PFSK-1 (cell line): ENCODE measurements around the gene MFRP.

Experiments
- FOXP2 ChIP-seq: optimal IDR thresholded peaks from 2 replicates; pipeline ENCODE3; 2011; ENCODE audit warnings: borderline replicate concordance, control low read depth, inconsistent platforms; ENCODE audit not compliant: insufficient read depth; ENCODE audit errors: extremely low read length, extremely low read depth
- POLR2AphosphoS5 ChIP-seq: IDR thresholded peaks from 2 replicates; pipeline ENCODE4 v1.6.1; 2012; ENCODE audit warnings: low read depth, mild to moderate bottlenecking, control low read depth, low read length, moderate library complexity
- SIN3A ChIP-seq: IDR thresholded peaks from 2 replicates; pipeline ENCODE4 v1.6.1; 2012; ENCODE audit warnings: mild to moderate bottlenecking, low read length, moderate library complexity, borderline replicate concordance; ENCODE audit not compliant: insufficient read depth
- TAF1 ChIP-seq: IDR thresholded peaks from 2 replicates; pipeline ENCODE4 v1.6.1; 2012; ENCODE audit warnings: low read length, control low read depth, borderline replicate concordance; ENCODE audit not compliant: insufficient read depth
- TF ChIP-seq, protein P1 (sequence below), 2 experiments: IDR thresholded peaks; 2 replicates each; pipeline versions ENCODE4 v1.6.1 to v1.8.0; 2011 to 2012; ENCODE audit warnings: low read depth in 2 of 2, low read length in 2 of 2, control low read depth in 1 of 2, inconsistent platforms in 1 of 2, mild to moderate bottlenecking in 1 of 2, moderate library complexity in 1 of 2; ENCODE audit not compliant: insufficient read depth in 1 of 2

The MFRP gene

DNA sequence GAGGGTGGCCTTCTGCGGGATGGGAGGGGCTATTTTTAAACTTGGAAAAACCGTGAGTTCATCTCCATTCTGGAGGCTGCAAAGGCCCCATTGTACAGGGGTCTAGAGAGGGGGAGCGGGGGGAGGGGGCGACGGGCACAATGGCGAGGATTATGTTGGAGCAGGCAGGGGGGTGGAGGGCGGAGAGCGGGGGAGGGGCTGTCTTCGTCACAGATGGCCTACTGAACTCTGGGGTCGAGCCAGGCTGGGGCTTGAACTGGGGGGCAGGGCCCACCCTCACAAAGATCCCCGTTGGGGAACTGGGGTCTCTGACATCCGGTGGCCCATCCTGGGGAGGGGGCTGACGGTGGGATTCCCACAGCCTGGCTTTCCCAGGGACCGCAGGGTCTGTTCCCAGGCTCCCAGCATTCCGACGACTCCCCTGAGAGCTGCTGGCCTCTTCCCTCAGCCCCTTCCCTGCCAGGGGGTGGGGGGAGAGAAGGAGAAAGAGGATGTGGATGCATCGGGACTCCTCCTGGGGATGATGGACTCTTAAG lies 26.2 kb downstream of the MFRP start:
- TF ChIP-seq, protein P1, sequence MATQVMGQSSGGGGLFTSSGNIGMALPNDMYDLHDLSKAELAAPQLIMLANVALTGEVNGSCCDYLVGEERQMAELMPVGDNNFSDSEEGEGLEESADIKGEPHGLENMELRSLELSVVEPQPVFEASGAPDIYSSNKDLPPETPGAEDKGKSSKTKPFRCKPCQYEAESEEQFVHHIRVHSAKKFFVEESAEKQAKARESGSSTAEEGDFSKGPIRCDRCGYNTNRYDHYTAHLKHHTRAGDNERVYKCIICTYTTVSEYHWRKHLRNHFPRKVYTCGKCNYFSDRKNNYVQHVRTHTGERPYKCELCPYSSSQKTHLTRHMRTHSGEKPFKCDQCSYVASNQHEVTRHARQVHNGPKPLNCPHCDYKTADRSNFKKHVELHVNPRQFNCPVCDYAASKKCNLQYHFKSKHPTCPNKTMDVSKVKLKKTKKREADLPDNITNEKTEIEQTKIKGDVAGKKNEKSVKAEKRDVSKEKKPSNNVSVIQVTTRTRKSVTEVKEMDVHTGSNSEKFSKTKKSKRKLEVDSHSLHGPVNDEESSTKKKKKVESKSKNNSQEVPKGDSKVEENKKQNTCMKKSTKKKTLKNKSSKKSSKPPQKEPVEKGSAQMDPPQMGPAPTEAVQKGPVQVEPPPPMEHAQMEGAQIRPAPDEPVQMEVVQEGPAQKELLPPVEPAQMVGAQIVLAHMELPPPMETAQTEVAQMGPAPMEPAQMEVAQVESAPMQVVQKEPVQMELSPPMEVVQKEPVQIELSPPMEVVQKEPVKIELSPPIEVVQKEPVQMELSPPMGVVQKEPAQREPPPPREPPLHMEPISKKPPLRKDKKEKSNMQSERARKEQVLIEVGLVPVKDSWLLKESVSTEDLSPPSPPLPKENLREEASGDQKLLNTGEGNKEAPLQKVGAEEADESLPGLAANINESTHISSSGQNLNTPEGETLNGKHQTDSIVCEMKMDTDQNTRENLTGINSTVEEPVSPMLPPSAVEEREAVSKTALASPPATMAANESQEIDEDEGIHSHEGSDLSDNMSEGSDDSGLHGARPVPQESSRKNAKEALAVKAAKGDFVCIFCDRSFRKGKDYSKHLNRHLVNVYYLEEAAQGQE (IDR thresholded peaks at IDR 0.05; ENCODE audit: insufficient read depth in 1 of 2, low read depth in 2 of 2, low read length in 2 of 2) = no peak
- TF ChIP-seq SIN3A (no peak), TAF1 (no peak), POLR2AphosphoS5 (no peak), FOXP2 (no peak)

DNA sequence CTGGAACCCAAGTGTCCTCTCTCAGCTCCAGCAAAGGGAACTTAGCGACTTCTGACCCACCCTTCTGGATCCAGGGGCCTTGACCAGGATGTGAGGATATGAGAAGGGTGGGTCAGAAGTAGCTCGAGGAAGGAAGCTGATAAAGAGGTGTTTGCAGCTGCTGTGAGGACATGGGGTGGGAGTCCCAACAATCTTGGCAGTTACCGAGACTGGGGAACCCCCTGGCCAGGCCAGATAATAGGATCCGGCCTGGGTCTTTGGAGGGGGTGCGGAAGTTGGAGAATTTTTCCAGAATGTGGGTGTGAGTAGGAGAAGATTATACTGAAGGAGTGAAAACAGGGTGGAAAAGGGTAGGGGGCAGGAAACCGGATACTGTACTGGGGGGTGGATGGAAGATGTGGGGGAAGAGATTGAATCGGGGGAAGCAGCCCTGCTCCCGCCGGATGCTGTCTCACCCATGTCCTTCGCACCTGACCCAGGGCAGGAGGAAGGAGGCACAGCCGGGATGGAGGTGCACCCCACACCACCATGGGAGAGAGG lies 26.7 kb downstream of the MFRP start:
- TF ChIP-seq FOXP2 (no peak), TAF1 (no peak), SIN3A (no peak), POLR2AphosphoS5 (no peak)
- TF ChIP-seq, protein P1 (IDR thresholded peaks at IDR 0.05; ENCODE audit: insufficient read depth in 1 of 2, low read depth in 2 of 2, low read length in 2 of 2) = no peak

DNA sequence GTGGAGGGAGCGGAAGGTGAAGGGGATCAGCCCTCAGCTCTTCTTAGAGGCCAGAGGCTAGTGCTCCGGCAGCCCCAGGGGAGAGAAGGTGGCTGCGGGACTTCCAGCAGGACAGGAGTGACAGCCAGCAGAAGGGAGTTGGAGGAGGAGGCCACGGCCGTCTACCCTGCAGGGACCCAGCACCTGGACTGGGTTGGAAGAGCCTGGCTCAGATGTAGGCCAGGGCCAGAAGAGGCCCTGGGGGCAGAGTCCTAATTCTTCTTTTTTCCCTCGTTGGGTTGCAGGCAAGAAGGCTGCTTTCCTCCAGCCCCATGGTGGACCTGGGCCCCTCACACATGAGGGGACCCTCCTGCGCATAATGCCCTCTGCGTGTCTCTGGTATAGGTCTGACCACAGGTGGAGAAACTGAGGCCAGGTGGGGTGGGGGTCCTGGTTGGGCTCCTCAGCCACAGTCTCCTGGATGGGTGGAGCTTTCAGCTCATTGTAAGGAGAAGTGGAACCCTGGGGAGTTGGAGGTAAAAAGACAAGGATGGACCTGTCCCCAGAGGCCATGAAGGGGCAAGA lies 27.3 kb downstream of the MFRP start:
- TF ChIP-seq FOXP2 (no peak), TAF1 (no peak), POLR2AphosphoS5 (no peak)

DNA sequence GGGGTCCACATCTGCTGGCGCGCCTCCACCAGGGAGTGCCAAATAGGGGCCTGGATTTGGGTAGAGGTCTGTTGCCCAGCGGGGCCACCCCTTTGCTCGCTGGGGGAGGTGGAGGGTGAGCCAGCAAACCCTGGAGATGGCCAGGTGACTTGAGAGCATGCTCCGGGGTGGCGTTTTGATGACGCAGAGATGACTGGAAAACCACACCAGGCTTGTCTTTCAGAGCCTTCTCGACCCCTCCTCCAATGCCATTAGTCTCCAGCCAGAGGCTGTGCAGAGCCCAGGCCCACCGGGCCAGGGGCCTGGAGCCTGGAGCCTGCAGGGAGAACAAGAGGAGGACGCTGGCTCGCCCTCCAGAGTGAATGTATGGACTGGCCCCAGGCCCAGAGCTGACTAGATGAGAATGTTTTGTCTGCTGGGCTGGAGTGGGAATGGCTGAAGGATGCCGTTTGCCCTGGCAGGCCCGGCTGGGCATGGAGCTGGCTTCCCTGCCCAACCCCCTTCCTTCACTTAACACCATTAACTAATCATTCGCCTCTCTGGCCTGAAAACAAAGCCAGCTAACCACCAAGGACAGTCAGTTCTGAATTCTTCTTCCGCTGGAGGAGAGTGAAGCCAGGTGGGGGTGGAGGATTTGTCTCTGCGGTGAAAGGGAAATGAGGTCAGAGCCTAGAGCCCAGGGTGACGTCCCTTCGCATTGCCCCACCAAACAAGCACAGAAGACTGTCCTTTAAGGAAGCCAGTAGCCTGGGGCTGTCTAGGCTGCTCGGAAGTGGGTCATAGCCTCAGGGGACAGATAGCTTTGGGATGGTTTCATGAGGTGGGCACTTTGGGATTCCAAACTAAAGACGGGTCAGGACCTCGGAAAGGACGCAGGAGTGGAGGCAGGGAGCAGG lies 28.0 kb downstream of the MFRP start:
- TF ChIP-seq TAF1 (no peak), POLR2AphosphoS5 (no peak; the same call in 1 of the 2 replicates), FOXP2 (no peak), SIN3A (no peak)
- TF ChIP-seq, protein P1 (IDR thresholded peaks at IDR 0.05; ENCODE audit: insufficient read depth in 1 of 2, low read depth in 2 of 2, low read length in 2 of 2) = no peak

DNA sequence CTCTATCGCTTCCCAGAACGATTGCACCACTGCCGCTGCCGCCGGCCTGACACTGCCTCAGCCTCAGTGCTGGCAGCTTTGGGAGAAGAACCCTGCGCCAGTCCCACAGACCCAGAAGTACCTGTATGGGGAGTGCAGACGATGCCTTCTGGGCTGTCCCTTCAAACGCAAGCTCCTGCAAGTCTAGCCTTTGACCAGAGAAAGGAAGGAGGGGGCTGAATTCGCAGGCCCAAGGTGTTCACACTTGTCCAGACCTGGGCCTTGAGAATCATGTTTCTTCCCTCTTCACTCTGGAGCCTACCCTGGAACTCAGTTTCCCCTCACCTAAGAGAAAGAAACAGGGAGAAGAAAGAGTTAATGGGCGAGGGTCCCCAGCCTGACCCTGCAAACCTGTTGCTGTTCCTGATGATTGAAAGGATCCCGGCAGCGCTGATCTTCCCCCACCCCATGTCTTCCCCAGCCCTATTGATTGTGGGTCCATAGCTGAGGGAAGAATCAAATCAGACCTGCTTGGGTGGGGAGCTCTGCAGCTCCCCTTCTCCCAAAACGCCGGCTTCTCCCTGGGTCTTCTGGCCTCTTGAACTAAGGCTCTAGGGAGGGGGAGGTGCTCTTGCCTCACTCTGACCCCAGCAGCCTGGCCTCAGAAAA lies 28.8 kb downstream of the MFRP start:
- TF ChIP-seq POLR2AphosphoS5 = no peak
- no peak for TF ChIP-seq FOXP2
- no peak for TF ChIP-seq TAF1
- TF ChIP-seq, protein P1 (IDR thresholded peaks at IDR 0.05; ENCODE audit: insufficient read depth in 1 of 2, low read depth in 2 of 2, low read length in 2 of 2) = no peak
- TF ChIP-seq SIN3A = no peak
